Adrenal gland (tissue), 5 donors: ENCODE results near the gene COIL.
"Not testable (repeated sequence)": the region's sequence is repeated elsewhere in the genome, so short reads cannot be mapped to it uniquely, and the experiment has no call there.

Experiments
- POLR2A ChIP-seq, 2 donors: fragments of 450-650 bp; IDR thresholded peaks; one replicate each; pipeline ENCODE4 v1.6.1; 2017; ENCODE audit warnings: antibody characterized with exemption in 2 of 2, mild to moderate bottlenecking in 2 of 2, moderate library complexity in 1 of 2
- TF ChIP-seq, protein P1 (sequence below), 6 experiments: fragments of 450-650 bp in 4 of 6; fragments of 200-600 bp in 2 of 6; sonication (generic) in 1 of 6; IDR thresholded peaks; 1 replicate in 5 of 6; 2 replicates in 1 of 6; pipeline versions ENCODE4 v1.5.1 to v1.8.0; 2016 to 2021; ENCODE audit warnings: antibody characterized with exemption in 6 of 6, mild to moderate bottlenecking in 2 of 6, moderate library complexity in 1 of 6
- donor health status: DM: no; HTN: no; CAD: no.

- TF ChIP-seq, protein P1, sequence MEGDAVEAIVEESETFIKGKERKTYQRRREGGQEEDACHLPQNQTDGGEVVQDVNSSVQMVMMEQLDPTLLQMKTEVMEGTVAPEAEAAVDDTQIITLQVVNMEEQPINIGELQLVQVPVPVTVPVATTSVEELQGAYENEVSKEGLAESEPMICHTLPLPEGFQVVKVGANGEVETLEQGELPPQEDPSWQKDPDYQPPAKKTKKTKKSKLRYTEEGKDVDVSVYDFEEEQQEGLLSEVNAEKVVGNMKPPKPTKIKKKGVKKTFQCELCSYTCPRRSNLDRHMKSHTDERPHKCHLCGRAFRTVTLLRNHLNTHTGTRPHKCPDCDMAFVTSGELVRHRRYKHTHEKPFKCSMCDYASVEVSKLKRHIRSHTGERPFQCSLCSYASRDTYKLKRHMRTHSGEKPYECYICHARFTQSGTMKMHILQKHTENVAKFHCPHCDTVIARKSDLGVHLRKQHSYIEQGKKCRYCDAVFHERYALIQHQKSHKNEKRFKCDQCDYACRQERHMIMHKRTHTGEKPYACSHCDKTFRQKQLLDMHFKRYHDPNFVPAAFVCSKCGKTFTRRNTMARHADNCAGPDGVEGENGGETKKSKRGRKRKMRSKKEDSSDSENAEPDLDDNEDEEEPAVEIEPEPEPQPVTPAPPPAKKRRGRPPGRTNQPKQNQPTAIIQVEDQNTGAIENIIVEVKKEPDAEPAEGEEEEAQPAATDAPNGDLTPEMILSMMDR (IDR thresholded peaks at IDR 0.05): not testable (repeated sequence)
- TF ChIP-seq POLR2A (IDR thresholded peaks at IDR 0.05): not testable (repeated sequence)
Observed at GRCh38 chr17:56980526-56980925, 19.7 kb upstream of the COIL start.
